ENCODE measurements around the gene ARPIN. TPM values are rescaled to one million over a fixed set of nuclear protein-coding genes. Genes with fewer than 3 reads are reported as not detected.
"Not testable (repeated sequence)": the region's sequence is repeated elsewhere in the genome, so short reads cannot be mapped to it uniquely, and the experiment has no call there.

ARPIN gene
- total RNA-seq, result 10 to 100 TPM; 10.2 to 13.4 TPM
- long read RNA-seq, full-length matches to known transcripts, result 5 of 11 reads
- long read RNA-seq, partial matches to known transcripts, result 0 of 11 reads
- long read RNA-seq, other reads (novel, unspliced or antisense), result 6 of 11 reads

DNA sequence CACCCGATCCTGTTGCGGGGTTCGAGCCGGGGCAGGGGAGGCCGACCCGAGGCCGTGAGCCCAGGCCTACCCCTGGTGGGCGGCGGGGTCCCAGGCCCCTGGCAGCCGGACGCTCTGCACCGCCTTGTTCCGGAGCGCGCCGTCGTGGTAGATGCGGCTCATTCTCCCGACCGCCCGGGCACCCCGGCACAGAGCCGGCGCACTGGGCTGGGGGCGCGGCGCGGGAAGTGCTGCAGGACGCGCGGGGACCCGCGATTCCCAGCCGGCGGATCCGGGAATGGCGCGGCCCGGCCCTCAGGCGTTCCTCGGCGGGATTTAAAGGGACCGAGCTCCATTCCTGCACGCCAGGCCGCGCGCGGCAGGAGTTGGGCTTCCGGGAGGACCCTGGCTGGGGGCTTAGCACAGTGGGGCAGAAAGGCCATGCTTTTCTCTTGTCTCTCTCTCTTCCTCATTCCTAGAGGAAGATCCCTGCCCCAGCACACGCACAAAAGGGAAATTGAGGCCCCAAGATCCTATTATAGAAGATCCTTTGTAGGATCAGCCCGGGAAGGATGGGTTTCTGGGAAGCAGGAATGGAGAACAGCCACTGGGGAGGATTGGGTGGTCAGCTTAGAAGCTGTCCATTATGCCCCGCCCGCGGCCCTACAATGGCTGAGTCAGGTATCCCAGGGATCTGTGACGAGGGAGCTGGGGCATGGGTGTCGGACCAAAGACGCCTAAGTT lies at the start of gene ARPIN:
TSS of gene ARPIN (minus strand) at position 279 of the 723 bp plus-strand sequence. CDS start at position 162, 117 bp downstream.
- intact Hi-C loops (cut with DNase I), result loop anchor here in 1 of 2 donors (5.0 kb wide), 1 partner anchor 154 kb away; no protein-coding TSS in a partner anchor
- DNase-seq, result peak; percentile 73
- peak; percentile 91 to 92 for ATAC-seq

DNA sequence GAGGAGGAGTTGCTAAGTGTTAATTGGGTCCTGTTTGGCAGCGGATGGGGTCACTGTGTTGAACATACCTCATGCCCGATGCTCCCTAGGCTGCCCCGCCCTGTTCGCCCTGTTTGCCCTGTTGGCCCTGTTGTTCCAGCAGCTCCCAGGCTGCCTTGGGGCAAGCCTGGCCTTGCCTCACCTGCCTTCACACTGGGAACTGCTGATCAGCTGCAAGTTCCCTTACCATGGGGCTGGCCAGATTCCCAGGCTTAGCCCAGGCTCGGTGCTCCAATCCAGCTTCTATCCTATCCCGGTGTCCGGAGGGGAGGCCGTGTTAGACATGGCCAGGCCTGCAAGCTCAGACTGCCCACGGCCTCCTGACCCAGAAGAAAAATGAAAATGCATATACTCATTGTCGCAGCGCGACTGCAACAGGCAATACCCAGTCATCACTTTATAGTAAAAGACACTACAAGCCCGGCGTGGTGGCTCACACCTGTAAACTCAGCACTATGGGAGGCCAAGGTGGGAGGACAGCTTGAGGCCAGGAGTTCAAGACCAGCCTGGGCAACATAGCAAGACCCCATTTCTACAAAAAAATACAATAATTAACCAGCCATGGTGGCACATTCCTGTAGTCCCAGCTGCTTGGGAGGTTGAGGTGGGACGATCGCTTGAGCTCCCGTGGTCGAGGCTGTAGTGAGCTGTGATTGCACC lies 45.5 kb upstream of the ARPIN start:
- DNase-seq, result no peak

GRCh38 chr15:89955449-89955998 lies 42.8 kb upstream of the ARPIN start:
- intact Hi-C loops (cut with DNase I); DNase-seq; ATAC-seq: not testable (repeated sequence)

More for the DNA sequence above, 45.5 kb upstream of the ARPIN start:
- intact Hi-C loops (cut with DNase I), result no loop called here
- no peak for ATAC-seq

DNA sequence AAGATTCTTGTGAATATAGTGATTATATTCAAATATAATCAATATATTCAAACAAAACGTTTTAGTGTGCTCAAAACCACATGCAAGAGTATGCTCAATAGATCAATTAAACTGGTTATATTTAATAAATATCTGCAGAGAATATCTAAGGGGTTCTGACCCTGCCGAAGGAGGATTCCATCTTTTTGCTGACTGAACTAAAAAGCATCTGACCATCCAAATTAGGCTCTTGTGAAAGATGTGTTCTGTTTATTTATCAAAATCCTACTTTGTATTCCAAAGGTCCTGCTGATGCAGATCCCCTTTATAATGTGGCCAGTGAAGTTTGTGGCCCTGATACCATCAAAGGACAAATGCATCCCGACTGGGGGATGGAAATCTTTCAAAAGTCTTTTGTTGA lies 41.8 kb upstream of the ARPIN start:
- no peak for DNase-seq

GRCh38 chr15:89948796-89949195 lies 36.0 kb upstream of the ARPIN start:
- DNase-seq (no peak), ATAC-seq (no peak)
- intact Hi-C loops (cut with DNase I), result no loop called here

More for the DNA sequence above, 41.8 kb upstream of the ARPIN start:
- no peak for ATAC-seq
- intact Hi-C loops (cut with DNase I), result no loop called here

DNA sequence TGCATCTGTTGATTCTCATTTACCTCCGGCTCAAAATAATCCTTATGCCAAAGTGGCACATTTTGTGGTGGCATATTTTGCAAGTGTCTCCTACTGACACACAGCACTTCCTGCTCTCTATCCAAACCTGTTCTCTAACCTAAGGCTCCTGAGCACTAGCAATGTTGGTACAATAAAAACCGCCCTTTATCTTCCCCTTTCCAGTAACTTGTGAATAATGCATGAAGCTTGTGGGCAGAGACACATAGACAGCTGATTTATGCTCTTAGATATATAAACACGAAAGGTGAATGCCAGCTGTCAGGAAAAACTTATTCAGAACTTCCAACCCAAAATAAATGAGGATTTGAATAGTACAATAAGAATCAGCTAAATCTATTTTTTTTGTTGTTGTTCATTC lies 34.6 kb upstream of the ARPIN start:
- ATAC-seq (no peak), DNase-seq (no peak)
- intact Hi-C loops (cut with DNase I), result no loop called here

GRCh38 chr15:89946681-89947299 lies 34.0 kb upstream of the ARPIN start:
- DNase-seq, result no peak
- intact Hi-C loops (cut with DNase I), result no loop called here
- no peak for ATAC-seq

- ATAC-seq; intact Hi-C loops (cut with DNase I); DNase-seq: not testable (repeated sequence)
These were observed 31.0 kb upstream of the ARPIN start for GRCh38 chr15:89943721-89944120.

DNA sequence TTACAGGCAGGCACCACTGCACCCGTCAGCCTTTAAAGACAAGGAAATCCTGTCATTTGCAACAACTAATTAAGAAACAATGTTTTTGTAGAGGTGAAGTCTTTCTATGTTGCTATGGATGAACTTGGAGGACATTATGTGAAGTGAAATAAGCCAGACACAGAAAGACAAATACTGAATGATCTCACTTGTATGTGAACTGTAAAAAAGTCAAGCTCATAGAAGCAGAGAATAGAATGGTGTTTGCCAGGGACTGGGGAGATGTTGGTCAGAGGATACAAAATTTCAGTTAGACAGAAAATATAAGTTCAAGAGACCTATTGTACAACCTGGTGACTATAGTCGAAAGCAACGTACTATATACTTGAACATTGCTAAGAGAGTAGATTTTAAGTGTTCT lies 27.2 kb upstream of the ARPIN start:
- no peak for DNase-seq
- ATAC-seq, result no peak
- intact Hi-C loops (cut with DNase I), result no loop called here

- intact Hi-C loops (cut with DNase I); DNase-seq; ATAC-seq: not testable (repeated sequence)
These were observed 26.6 kb upstream of the ARPIN start for GRCh38 chr15:89939377-89939776.

DNA sequence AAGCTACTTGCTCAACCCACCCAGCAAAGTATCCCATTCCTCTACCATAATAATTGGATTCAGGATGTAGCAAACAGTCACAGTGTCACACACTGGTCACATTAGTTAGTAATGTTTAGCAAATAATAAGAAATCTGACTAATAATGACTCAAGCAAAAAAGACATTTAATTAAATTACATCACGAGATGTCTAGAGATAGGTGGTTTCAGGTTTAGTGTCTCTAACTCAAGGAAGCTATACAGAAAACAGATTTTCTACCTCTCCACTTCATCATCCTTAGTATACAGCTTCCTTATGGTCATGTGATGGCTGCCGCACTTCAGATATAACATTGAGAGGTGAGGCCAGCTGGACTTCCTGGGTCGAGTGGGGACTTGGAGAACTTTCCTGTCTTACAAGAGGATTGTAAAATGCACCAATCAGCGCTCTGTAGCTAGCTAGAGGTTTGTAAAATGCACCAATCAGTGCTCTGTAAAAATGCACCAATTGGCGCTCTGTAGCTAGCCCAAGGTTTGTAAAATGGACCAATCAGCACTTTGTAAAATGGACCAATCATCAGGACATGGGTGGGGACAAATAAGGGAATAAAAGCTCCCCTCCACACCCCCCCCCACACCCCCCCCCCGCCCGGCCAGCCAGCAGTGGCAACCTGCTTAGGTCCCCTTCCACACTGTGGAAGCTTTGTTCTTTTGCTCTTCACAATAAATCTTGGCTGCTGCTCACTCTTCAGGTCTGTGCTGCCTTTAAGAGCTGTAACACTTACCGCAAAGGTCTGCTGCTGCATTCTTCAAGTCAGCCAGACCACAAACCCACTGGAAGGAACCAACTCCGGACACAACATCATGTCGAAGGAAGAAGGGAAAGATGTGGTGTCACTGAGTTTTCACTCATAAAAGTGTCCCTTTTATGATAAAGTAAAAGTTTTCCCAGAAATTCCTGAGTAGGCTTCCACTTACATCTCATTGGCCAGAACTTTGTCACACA lies 24.9 kb upstream of the ARPIN start:
- ATAC-seq (no peak), DNase-seq (no peak)
- intact Hi-C loops (cut with DNase I), result no loop called here

GRCh38 chr15:89936786-89937265 lies 24.1 kb upstream of the ARPIN start:
- no peak for DNase-seq
- no peak for ATAC-seq
- intact Hi-C loops (cut with DNase I), result no loop called here

DNA sequence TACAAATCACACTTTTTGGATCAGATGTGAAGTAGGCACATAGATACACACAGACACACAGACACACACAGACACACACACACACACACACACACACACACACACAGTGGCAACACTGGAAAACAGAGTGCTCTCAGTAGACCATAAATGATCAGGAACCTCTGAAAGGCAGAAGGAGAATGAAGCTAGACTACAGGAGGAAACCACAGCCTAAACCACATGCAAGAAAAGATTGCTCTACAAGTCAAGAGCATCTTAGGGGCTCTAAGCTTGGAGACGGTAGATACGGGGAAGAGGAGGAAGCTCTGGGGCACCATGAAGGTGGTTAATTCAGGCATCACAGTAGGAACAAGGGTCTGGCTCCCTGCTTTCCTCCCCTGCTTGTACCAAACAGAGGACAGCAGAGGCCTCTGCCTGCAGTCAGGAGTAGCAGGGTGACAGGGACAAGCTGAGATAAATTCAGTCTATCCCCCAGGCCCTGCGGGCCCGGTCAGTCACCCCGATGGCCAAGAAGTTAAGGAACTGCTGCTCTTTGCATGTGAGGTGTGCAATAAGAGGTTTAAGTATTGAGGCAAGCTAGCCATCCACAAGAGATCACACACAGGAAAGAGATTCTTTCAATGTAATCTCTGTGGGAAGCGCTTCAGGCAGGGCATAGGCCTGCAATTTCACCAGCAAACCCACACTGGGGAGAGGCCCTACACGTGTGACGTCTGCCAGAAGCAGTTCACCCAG lies 23.5 kb upstream of the ARPIN start:
- DNase-seq, result no peak
- intact Hi-C loops (cut with DNase I), result no loop called here
- ATAC-seq, result no peak

GRCh38 chr15:89932880-89933279 lies 20.1 kb upstream of the ARPIN start:
- ATAC-seq, result no peak
- intact Hi-C loops (cut with DNase I), result no loop called here

GRCh38 chr15:89928421-89928820 lies 15.7 kb upstream of the ARPIN start:
- DNase-seq, result no peak
- ATAC-seq, result no peak
- intact Hi-C loops (cut with DNase I), result no loop called here

More at GRCh38 chr15:89932880-89933279, 20.1 kb upstream of the ARPIN start:
- no peak for DNase-seq

DNA sequence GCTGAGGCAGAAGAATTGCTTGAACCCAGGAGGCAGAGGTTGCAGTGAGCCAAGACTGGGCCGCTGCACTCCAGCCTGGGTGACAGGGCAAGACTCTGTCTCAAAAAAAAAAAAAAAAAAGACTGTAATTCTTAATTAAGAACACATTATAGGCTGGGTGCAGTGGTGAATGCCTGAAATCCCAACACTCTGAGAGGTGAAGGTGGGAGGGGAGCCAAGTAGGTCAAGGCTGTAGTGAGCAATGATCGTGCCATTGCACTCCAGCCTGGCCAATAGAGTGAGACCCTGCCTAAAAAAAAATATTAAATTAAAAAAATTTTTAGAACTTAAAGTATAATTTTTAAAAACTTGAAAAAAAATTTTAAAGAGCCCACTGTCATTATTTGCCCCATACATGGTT lies 13.4 kb upstream of the ARPIN start:
- no peak for DNase-seq
- intact Hi-C loops (cut with DNase I), result no loop called here
- no peak for ATAC-seq

DNA sequence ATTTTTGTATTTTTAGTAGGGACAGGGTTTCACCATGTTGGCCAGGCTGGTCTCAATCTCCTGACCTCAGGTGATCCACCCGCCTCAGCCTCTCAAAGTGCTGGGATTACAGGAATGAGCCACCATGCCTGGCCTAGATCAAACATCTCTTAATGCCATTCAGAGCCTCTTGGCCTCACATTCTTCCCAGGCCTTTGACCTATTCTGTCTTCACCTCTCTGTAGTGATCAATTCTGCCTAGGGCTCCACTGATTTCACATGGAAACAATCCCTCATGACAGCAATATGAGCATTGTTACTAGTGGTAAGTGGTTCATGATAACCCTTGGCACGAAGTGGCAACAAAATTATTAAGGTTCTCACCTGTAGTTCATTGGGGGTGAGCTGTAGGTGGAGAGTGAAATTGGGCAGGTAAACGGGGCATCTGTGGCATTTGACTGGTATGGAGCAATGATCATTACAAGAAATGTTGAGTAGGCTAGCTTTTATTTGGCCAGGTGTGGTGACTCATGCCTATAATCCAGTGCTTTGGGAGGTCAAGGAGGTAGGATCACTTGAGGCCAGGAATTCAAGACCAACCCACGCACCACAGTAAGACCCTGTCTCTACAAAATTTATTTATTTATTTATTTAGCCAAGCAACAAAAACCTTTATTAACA lies 4.8 kb upstream of the ARPIN start:
- no peak for ATAC-seq
- no peak for DNase-seq
- intact Hi-C loops (cut with DNase I), result no loop called here

Data from left cardiac atrium (tissue), 4 donors.